HG03354 (cell line): ENCODE data around the gene PIGO.

Experiments used
- ATAC-seq: cut with Tn5 transposase; IDR thresholded peaks from one replicate; pipeline ENCODE4 v1.9.1; 2021; ENCODE audit warnings: mild to moderate bottlenecking; ENCODE audit not compliant: unreplicated experiment, poor library complexity, severe bottlenecking

Gene PIGO

DNA sequence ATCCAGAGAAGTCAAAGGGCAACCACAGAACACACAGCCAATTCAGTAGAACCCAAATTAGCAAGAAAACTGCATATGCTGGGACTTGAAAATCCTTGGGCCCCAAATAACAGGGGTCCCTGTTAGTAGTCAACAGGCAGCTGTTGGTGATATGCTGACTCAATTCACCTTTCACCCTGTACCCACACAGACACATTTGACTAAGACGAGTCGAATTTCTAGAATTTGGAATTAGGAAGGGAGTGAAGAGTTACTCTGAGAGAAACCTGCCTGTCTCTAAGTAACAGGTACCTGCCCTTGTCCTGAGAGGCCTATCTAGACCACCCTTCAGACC is 23.1 kb downstream of the PIGO start:
- ATAC-seq: no peak

DNA sequence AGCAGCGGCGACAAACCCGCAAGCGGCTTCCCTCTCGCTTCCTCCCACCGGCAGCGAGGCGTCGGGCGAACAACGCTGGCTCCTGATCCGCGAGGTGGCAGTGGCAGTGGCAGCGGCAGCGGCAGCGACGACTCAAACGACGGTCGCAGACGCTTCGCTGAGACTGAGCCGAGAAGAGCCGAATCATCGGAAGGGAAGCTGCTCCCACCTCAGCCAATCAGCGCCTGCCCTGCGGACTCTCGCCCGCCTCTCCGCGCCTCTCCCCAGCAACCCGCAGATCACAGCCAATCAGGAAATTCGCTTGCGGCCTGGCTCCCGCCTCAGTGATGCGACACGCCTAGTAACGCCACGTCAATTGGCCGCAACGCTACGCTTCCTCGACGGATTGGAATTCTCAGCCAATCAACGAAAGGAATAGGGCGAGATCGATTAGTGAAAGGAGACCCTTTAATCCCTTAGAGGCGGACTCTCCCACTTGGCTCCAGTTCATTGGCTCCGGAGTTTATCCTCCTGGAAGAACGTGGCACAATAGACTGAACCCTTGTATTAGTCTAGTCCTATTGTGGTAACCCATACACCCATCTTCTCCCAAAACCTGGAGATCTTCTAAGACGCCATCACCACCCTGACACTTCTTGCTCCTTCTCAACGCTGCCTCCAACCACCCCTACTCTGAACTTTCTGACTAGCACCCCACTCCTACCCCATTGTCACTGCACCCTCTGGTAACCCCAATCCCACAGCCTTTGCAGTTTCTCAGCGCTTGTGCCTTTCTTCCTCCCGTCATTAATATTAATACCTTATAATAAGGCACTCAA is 23.7 kb downstream of the PIGO start, which contains the start of gene VCP:
VCP (minus strand) TSS at position 165 of the 818 bp plus-strand sequence. CDS start 272 bp downstream, outside the sequence.
- peak; percentile 88 for ATAC-seq

DNA sequence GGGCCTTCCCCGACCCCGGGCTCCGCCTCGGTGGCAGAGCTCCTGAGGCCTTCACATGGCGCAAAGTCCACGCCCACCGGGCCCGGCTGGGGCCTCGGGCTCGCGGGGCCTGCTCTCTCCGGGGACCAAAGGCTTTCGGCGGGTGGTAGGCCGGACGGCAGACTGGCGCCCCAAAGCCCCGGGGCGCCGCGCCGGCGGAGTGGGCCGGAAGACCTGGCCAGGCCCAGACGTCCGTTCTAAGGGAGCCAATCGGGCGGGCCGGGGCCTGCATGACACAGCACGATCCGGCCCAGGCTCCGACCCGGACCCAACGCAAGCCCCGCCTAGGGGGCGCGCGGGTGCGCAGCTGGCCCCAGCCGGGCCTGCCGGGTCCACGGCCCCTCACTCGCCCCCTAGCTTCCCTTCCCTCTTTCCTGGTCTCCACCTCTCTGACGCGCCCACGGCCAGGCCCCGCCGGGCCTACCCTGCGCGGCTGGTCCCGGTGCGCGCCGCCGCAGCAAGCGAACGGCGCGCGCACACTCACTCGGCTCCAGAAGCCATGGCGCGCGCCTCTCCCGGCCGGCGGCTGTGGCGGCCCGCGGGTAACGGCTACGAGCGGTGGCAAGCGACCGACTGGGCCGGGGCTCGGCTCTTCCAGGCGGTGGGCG is 24.5 kb downstream of the PIGO start:
- peak; percentile 67 for ATAC-seq

DNA sequence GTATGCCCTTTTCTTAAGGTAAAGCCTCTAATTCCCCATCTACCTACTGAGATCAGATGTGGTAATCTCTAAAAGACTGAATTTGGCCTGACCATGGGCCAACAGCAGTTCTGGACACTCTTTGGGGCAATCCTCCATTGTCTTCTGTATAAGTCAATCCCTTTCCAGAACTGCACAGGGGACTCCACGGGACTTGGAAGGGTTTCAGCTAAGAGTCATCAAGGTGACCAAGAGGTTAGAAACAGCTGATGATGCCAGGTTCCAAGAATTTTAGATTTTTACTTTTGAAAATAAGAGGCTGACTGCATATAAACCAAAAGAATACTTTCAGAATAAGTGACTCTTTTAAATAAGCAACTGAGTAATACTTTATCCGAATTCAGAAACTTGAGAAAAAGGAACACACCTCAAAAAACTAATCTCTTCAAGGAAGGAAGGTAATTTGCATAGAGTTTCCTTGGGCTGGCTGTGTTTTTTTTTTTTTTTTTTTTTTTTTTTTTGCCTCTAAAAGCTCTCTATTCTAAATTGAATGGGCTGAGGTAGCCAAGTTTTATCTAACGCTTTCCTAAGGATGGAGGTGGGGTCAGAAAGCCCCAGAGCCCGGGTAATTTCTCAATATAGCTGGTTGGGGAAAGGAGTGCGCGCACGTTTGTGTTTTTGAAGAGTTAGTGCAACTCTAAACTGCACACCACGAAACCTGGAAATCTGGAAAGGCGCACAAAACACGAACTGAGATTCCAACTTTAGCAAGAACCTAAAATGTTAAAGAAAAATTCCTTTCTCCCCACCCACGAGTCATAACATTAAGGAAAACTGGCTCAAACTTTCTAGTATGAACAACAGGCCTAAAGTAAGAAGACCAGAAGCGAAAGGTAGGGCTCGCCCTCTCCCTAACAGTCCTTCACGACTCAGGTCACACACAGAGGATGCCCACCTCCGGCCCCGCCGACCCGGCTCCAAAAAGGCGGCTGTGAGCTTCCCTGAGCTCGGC is 25.3 kb downstream of the PIGO start:
- no peak for ATAC-seq

DNA sequence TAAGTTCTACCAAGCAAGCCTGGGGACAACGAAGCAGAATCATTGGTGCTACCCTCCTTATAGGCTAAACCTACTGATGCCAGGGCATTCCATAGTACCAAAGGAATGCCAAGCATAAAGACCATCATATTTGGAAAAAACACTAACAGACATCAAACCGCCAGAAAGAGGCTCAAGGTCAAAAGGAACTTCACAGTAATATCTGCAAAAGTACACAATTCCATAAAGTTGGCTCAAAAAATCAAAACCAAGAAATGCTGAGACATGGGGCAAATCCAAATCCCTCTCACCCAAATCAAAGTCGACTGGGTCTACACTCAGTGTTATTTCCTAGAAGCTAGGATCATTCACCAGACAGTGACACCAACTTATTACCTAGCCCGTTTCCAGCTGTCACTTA is 27.4 kb downstream of the PIGO start:
- ATAC-seq: no peak

DNA sequence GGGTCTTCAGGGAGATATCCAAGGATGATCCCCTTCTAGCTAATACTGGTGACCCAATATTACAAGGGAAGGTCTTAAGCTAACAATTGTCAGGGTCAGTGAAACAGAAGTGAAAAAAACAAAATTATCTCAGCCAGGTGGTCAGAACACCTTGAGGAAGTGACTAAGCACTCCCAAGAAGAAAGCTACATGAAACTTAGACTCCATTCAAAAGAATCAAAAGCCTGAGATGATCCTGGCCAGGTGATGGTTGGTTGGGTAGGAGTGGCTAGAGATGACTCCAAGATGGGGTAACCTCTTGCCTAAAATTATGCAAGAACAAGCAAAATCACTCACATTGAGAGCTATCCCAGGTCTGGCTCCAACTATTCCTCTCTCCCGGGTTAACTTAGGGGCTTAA is 29.3 kb downstream of the PIGO start:
- no peak for ATAC-seq

DNA sequence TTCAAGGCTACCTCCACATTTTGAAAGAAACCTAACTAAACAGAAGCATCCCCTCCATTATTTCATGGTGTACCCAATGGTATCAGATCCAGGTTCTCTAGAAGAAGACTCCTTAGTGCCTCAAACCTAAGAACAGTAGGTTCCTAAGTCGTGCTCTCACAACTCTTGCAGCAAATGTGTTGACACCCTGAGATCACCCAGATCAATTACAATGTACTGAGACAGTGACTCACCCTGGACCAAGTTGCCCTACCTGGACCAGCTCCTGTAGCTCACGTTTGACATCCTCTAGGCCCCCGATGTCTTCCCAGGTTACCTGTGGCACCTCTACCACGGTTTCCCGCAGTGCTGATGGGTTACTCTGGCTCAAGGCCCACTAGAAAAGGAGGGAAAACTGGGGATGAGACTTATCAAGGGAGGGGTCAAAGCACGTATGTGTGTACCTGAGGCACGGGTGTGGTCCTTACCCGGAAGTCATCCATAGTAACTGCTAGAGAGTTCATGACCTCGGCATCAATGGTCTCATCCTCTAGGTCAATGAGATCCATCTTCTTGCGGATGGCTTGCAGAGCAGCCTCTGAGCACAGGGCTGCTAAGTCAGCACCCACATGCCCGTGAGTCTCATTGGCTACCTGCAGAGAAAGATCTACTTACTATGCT is 35.7 kb downstream of the PIGO start:
- no peak for ATAC-seq

DNA sequence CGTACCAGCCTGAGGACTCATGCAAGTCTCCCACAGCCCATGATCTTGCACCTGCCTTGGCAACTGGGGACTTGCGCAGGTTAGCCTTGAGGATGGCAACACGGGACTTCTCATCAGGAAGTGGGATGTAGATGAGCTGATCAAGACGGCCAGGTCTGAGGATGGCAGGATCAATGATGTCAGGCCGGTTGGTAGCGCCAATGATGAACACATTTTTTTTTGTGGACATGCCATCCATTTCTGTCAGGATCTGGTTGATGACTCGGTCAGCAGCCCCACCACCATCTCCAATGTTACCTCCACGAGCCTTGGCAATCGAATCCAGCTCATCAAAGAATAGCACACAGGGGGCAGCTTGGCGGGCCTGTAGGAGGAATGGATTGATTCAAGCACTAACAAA is 37.0 kb downstream of the PIGO start:
- no peak for ATAC-seq

DNA sequence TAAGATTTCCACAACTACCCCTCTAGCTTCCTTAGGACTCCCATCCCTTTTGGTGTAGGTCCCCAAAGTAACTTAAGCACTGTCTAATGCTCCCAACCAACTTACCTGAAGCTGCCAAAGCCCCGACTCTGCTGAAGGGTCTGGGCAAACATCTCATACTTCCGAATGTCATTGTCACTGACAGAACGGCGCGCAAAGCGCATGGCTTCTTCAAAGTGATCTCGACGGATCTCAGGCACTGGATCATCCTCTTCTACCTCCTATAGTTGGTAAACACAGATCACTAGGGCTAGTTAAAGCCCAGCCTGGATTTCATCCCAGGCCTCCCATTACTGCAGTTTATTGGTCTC is 39.1 kb downstream of the PIGO start:
- ATAC-seq: no peak

DNA sequence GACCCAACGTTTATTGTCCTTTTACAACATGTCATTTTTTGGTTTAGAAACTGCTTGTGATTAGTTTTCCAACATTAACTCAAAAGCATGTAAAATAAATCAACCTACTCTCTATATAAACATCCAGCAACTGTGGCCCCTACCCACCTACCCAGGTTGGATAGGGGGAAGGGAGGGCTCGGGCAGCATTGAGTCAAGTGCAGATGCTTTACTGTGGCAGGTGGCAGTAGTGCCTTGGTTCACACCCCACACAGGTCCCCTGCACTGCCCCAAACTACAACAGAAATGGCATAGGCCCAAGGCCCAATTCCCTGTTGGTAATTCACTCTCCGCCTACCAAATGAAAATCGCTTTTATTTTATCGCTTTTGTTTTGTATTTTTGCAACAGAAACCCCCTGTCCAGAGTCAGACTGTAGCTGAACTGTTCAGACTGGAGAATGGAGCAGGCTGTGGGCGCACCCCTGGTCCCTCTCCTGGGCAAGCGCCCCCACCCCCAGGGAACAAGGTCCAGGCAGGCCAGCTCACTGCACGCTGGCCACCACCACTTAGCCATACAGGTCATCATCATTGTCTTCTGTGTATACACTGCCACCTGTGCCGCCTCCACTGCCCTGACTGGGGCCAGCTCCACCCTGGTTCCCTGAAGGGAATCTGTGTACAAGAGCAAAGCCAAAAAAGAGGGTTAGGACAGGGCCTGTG is 39.7 kb downstream of the PIGO start:
- no peak for ATAC-seq

DNA sequence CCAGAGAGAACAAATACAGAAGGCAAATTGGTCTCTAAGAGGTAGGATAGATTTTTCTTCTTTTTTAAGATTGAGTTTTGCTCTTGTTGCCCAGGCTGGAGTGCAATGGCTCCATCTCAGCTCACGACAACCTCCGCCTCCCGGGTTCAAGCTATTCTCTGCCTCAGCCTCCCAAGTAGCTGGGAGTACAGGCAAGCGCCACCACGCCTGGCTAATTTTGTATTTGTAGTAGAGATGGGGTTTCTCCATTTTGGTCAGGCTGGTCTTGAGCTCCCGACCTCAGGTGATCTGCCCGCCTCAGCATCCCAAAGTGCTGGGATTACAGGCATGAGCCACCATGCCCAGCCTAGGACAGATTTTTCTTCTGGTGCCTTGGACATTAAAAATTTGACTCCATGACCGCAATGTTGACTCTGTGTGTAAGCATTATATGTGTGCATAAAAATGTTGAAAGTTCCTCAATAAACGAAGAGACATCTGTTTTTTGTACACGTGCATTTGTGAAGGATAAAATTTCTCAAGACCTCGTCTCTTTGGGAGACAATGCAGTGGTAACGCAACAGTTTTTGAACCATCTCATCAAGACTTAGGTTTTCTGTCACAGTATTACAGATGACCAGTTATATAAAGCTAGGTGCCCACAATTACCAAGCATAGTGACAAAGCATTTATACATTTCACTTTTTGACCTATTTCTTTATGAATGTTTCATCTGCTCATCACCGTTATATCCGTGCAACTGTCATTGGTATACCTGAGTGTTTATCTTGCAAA is 41.3 kb downstream of the PIGO start:
- ATAC-seq: no peak

DNA sequence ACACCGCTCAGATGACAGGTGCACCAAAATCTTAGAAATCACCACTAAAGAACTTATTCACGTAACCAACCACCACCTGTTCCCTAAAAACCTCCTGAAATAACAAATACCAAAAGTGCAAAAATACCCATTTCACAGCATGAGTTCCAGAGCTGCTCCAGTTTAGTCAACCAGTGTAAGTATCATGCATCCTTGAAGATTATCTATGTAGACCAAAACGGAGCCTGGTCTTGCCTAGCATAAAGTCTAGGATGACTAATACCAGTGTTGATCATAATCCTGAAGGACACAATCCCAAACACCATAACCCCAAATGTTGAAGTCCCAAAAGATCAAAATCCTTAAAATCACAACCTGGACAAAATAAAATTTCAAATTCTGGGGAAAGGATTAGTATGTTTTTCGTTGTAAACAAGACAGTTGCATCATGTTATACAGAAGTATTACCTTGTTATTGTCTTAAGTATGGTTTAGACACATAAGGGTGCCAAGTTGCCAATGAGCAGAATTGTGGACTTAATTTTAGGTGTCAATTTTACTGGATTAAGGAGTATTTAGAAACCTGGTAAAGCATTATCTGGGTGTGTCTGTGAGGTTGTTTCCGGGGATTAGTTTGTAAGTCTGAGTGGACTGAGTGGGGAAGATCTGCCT is 42.1 kb downstream of the PIGO start:
- ATAC-seq: no peak

DNA sequence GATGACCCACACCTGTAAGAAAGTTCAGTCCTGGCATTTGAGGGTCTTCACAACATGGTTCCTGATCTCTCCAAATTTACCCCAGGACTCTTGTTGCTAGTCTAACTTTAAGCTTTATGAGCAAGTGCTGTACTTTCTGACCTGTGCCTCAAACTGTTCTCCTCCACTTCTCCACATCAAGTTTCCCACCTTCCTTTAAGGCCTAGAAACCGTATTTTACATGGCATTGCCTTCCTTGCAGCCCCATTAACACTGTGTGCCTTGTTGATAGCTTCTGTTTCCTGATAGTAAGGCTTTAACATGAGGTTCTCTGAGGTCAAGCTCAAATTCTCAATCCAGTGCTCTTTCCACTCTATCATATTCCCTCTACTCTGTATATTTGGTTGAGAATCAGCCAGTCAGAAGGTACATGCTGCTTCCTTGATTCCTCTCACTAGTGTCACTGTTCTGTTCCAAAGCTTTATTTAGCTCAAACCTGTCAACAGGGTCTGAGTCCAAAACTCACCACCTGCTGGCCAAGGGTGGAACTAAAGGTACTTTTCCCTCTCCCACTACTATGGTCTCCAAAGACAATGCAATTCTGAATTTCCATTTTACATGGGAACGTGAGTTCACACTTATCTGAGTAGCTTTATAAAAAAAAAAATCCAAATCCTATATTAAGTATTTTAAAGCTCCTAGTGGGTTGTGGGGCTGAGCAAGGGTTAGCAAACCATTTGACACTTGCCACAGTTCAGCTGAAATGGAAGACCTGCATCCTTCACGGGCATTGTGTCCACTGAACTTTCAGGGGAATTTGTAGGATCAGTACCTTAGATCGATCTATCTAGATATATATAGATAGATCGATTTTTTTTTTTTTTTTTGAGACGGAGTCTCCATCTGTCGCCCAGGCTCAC is 45.1 kb downstream of the PIGO start:
- ATAC-seq: peak; percentile 61

DNA sequence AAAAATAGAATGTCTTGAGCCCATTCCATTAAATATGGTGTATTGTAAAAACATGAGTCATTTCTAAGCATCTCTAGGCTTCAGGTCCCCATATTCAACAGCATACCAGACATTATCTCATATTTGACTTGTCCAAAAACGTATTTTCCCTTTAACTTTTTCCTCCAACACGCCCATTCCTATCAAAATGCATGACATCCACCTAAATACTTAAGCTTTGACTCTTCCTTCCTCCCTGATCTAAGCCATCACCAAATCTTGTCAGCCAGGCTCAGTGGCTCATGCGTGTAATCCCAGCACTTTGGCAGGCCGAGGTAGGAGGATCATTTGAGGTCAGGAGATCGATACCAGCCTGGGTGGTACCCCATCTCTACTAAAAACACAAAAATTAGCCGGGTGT is 47.9 kb downstream of the PIGO start:
- no peak for ATAC-seq

DNA sequence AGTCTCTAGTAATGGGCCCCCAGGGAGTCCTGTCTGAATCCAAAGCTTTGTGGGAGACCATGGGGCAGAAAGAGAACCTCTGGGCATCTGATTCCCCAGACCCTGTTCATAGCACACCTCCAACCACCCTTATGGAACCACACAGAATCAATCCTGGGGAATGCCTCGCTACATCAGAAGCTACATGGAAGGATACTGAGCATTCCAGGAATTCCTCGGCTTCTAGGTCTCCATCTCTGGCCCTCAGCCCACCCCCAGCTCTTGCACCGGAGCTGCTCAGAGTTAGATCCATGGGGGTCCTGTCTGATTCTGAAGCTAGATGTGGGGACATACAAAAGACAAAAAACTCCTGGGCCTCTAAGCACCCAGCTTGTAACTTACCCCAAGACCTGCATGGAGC is 52.3 kb downstream of the PIGO start:
- no peak for ATAC-seq

DNA sequence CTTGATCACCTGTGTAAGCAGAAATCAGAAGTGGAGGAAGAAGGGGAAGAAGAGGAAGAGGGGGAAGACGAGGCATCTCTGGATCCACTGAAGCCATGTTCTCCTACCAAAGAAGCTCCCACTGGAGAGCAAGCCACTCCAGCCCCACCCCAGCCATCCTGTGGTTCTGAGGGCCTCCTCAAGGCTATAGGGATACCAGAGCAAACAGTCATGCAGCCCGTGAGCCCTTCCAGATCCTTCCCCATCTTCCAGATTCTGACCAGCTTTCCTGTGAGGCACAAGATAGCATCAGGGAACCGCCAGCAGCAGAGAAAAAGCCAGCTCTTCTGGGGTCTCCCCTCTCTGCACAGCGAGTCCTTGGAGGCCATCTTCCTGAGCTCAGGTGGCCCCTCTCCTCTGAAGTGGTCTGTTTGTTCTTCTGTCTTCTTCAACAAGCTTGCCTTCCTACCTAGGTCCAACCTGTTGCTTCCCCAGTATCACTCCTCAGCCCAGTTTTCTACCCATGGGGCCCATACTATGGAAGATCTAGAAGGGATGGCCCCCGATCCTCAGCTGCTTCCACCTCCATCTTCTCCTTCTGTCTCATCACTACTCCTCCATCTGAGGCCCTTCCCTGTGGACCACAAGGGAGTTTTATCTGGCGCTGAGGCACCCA is 53.4 kb downstream of the PIGO start:
- no peak for ATAC-seq
